T-helper 2 cell treated with Interferon-gamma antibody and Interleukin-4, amounts not matched to agents 5 μg/mL and 100 μg/mL, for 36 hours (primary cell): ENCODE results near the gene DBNDD1.
"Not testable (repeated sequence)": the region's sequence is repeated elsewhere in the genome, so short reads cannot be mapped to it uniquely, and the experiment has no call there.

Source experiments
- DNase-seq: peaks from one replicate; pipeline ENCODE4 v3.0.0; 2021; ENCODE audit warnings: low spot score
- H3K27ac Mint-ChIP-seq: one replicate; pipeline ENCODE4 v1.8.0; 2021; ENCODE audit warnings: mild to moderate bottlenecking, mixed read lengths
- H3K27me3 Mint-ChIP-seq: one replicate; pipeline ENCODE4 v1.8.0; 2021; ENCODE audit warnings: low read depth, mixed read lengths
- H3K36me3 Mint-ChIP-seq: one replicate; pipeline ENCODE4 v1.8.0; 2021; ENCODE audit warnings: low read depth, mixed read lengths
- H3K4me1 Mint-ChIP-seq: one replicate; pipeline ENCODE4 v1.8.0; 2021; ENCODE audit warnings: low read depth, mixed read lengths
- H3K4me3 Mint-ChIP-seq: one replicate; pipeline ENCODE4 v1.8.0; 2022; ENCODE audit warnings: mild to moderate bottlenecking, moderate library complexity, mixed read lengths
- H3K9me3 Mint-ChIP-seq: one replicate; pipeline ENCODE4 v1.8.0; 2021; ENCODE audit warnings: mixed read lengths

Gene DBNDD1

DNA sequence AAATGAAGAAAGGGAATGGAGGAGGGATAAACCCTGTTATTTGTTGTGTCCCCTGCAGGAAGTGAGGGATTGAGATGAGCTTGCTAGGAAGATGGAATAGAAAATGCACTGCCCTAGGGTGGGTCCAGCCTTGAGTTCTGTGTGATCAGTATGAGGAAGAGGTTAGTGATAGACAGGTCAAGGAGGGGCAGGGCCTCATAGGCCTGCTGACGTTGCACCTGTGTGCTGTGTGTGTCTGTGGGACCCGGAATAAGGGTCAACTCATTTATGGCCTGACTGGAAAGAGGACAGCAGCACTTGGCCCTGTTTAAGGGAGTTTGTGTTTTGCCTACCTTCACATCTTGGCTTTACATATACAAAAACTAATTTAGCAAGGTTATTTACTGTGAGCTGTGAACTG, 44.4 kb downstream of the DBNDD1 start:
- no peak for DNase-seq
- Mint-ChIP-seq H3K4me1 (peaks cover 26% of the 10 kb centered on the region), H3K4me3 (no peak overlapping the region), H3K27me3 (no peaks in the 10 kb centered on the region), H3K27ac (peak overlapping the region; percentile 4), H3K36me3 (peaks cover 34% of the 10 kb centered on the region), H3K9me3 (peaks cover 3% of the 10 kb centered on the region)

DNA sequence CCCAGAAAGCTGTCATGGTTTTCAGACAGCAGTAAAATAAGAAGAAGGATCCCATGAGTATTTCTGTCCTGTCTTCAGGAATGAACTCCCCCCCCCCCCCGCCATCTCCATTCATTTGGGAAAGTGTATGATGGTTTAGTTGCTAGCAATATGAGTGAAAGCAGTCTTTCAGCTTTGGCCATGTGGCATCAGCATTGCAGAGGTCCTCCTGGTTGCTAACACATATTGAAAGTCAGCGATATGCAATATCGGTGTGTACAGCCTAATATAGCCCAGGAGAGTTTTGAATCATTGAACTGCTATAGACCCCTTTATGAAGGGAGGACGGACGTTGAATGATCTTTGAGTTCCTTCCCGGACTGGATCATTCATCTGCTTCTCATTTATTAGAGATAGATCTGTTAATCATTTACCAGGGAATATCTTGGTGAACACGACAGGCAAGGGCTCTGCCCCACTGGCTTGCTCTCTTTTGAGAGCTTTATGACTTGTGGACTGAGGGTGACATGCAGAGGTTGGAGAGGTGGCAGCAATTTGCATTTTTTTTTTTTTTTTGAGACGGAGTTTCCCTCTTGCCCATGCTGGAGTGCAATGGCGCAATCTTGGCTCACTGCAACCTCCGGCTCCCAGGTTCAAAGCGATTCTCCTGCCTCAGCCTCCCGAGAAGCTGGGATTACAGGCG, 45.5 kb downstream of the DBNDD1 start:
- peaks cover 30% of the 10 kb centered on the region for H3K36me3 Mint-ChIP-seq
- DNase-seq: no peak
- H3K4me1 Mint-ChIP-seq: peaks cover 26% of the 10 kb centered on the region
- H3K27me3 Mint-ChIP-seq: no peaks in the 10 kb centered on the region
- peak overlapping the region; percentile 100 for H3K4me3 Mint-ChIP-seq
- peaks cover 3% of the 10 kb centered on the region for H3K9me3 Mint-ChIP-seq
- H3K27ac Mint-ChIP-seq: peak overlapping the region; percentile 31

DNA sequence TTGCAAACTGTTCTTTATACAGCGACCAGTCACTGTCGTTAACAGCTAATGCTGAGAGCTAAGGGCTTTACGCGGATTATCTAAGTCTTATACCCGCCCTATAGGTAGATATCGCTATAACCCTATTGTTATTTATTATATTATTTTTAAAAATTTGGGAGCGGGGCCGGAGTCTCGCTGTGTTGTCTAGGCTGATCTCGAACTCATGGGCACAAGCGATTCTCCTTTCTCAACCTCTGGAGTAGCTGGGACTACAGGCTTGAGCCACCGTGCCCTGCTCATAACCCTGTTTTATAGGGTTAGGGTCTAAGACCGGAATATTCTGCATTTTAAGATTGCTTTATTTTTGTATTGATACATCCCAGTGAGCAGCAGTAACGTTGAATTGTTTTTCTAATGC, 46.0 kb downstream of the DBNDD1 start:
- H3K4me1 Mint-ChIP-seq: peaks cover 26% of the 10 kb centered on the region
- peaks cover 30% of the 10 kb centered on the region for H3K36me3 Mint-ChIP-seq
- no peaks in the 10 kb centered on the region for H3K27me3 Mint-ChIP-seq
- peaks cover 3% of the 10 kb centered on the region for H3K9me3 Mint-ChIP-seq
- H3K27ac Mint-ChIP-seq: peak overlapping the region; percentile 99
- DNase-seq: no peak
- peak overlapping the region; percentile 100 for H3K4me3 Mint-ChIP-seq

DNA sequence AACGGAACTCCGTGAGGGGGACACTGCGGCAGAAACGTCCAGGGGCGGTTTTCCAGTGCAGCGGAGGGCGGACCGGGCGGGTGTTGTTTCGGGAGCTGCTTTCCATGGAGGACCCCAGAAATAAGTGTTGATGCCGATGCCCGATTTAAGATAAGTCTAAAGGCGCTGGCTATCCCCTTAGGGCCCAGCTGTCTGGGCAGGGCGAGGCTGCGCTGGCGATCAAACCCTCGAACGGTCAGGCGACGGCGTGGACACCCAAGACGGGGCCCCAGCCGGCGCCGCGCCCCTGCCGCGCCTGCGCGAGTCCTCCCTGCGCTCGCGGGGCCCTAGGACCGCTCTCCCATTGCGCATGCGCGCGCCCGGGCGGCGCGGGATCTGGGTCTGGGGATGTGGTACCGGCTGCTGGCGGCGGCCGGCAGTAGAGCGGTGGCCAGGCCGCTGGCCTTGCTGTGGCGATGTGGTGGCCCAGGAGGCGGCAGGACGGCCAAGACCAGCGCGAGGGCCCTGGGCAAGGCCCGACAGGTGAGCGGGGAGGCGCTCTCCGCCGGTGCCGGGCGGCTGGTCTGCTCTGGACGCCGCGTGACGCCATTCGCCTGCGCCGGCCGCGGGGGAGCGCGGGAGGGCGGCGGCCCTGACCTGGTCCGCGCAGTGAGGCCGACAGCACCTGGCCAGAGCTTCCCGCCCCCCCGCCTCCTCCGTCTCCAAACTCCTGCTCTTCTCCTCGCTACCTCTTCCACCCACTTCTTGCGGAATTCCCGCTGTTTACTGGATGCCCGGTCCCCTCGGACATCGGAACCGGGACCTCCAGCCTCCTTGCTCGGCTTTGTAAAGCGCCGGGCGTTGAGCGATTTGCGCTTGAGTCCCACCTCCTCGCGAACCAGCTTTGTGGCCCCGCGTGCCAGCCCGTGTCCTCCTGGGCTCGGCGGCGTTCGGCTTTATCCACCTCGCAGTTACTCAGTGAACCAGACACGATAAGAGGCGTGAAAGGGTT, 46.7 kb downstream of the DBNDD1 start:
- H3K27me3 Mint-ChIP-seq: no peaks in the 10 kb centered on the region
- peak overlapping the region; percentile 100 for H3K4me3 Mint-ChIP-seq
- peaks cover 25% of the 10 kb centered on the region for H3K36me3 Mint-ChIP-seq
- H3K4me1 Mint-ChIP-seq: peaks cover 26% of the 10 kb centered on the region
- peak; percentile 94 for DNase-seq
- peak overlapping the region; percentile 99 for H3K27ac Mint-ChIP-seq
- peaks cover 3% of the 10 kb centered on the region for H3K9me3 Mint-ChIP-seq

DNA sequence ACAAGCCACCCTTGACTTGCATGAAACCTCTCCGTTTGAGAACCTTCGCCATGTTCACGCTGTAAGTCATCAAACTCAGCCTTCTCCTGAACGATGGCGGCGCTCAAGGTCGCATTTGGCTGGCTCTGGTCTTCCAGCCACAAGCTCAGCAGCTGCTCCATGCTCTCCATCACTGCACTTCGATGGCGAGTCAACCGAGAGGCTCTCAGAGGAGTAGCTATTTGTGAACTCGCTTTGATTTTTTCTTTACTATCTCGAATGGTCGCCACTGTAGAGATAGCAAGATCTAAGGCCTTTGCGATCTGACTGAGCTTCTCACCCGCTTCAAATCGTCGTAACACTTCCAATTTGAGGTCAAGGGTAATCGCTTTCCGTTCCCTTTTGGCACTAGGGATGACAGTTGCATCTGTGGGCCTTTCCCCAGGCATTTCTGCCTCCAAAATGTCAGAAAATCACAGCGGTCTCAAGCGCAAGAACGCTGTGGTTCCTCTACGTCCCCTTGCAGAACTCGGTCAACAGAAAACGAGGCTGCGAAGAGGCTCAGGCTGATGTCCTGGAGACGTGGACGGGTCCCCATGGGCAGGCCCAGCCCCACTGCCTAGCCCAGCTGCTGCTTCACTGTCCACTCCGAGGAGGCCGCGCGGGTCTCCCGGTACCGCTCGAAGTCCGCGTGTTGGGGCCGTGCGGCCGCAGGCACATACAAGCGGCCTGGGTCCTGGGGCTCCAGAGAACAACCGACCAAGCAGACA, 47.6 kb downstream of the DBNDD1 start:
- no peaks in the 10 kb centered on the region for H3K27me3 Mint-ChIP-seq
- peak overlapping the region; percentile 100 for H3K4me3 Mint-ChIP-seq
- DNase-seq: no peak
- peak overlapping the region; percentile 99 for H3K27ac Mint-ChIP-seq
- peaks cover 21% of the 10 kb centered on the region for H3K36me3 Mint-ChIP-seq
- peaks cover 3% of the 10 kb centered on the region for H3K9me3 Mint-ChIP-seq
- H3K4me1 Mint-ChIP-seq: peaks cover 26% of the 10 kb centered on the region

DNA sequence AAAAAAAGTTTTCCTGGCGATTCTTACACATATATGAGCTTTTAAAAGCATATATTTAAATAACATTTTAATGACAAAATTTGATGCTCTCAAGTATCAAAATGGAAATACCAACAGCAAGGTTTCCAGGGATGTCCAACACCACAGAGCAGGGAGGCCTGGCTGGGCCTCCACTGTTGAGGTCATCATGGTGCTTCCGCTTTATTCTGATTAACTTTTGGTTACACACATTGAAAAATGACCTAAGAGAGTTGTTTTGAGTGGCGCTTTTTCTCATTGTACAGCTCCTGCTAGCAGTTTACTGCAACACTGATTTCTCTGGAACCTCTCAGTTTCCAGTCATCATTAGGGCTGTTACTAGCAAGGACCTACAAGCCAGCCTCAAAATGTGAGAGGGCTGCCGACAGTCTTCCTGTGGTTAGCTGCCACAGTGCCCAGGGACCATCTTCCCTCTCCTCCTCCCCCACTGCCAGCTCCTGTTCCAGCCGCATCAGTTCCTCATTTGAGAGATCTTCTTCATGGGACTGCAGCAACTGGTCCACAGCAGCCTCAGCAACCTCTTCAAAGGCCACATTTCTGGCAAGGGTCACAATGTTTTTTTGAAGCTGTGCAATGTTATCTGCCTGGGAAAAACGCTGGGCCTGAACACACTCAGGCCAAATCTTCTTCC, 49.4 kb downstream of the DBNDD1 start:
- Mint-ChIP-seq H3K4me3 (no peak overlapping the region), H3K9me3 (peaks cover 3% of the 10 kb centered on the region), H3K4me1 (peaks cover 26% of the 10 kb centered on the region), H3K27ac (no peak overlapping the region), H3K27me3 (no peaks in the 10 kb centered on the region), H3K36me3 (peaks cover 21% of the 10 kb centered on the region)
- no peak for DNase-seq

DNA sequence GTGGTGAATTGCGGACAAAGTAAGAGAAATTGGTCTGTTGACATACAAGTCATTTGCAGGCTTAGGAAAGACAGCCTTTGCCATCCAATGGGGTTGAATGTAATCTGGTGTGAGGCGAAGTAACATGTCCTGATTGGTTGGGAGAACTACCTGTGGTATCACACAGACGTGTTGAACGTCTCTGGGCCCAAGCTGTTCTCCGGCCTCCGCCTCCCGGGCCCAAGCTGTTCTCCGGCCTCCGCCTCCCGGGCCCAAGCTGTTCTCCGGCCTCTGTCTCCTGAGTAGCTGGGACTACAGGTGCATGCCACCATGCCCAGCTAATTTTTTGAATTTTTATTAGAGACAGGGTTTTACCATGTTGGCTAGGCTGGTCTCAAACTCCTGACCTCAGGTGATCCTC, 51.2 kb downstream of the DBNDD1 start:
- H3K27me3 Mint-ChIP-seq, DNase-seq, H3K27ac Mint-ChIP-seq, H3K4me3 Mint-ChIP-seq, H3K9me3 Mint-ChIP-seq: not testable (repeated sequence)
- peaks cover 17% of the 10 kb centered on the region for H3K36me3 Mint-ChIP-seq
- H3K4me1 Mint-ChIP-seq: peaks cover 14% of the 10 kb centered on the region

DNA sequence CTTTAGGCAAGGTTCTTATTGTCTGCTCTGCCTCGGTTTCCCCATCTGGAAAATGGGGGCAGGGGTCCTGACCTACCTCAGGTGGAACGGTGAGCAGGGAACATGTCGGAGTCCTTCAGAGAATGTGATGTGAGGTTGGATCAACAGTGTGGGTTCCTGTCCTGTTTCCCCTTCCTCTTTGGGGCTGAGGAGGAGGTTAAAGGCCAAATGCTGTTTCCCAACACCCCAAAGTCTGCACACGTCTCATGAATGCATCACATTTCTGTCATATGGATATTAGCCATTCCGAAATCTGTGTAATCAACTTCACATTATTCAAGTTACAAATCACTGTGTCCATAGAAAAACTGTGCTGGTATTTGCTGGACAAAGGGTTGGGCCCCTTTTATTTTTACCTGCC, 51.8 kb downstream of the DBNDD1 start:
- H3K4me1 Mint-ChIP-seq: peaks cover 14% of the 10 kb centered on the region
- not testable (repeated sequence) for H3K4me3 Mint-ChIP-seq

DNA sequence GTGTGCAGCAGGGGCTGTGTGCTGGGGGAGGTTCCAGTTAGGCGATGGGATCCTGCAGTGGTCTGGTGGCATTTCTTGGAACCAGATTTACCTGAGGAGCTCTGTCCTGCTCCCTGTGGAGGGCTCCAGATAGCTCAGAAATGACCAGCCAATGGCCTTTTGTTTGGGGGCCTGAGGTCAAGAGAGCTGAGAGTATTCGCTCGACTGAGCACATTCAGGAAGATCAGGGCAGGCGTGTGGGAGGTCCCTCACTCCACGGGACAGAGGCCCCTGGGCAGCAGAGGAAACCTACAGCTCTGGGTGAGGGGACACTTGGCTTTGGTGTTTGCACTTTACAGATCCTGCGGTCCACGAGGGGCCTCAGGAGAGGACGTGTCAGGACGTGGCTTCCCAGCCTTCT, 52.5 kb downstream of the DBNDD1 start:
- H3K36me3 Mint-ChIP-seq: peaks cover 16% of the 10 kb centered on the region
- no peak for DNase-seq
- H3K4me3 Mint-ChIP-seq: no peak overlapping the region
- H3K9me3 Mint-ChIP-seq: peaks cover 3% of the 10 kb centered on the region
- H3K27ac Mint-ChIP-seq: no peak overlapping the region
- H3K27me3 Mint-ChIP-seq: no peaks in the 10 kb centered on the region
- H3K4me1 Mint-ChIP-seq: peaks cover 12% of the 10 kb centered on the region

More for the DNA sequence above, 51.8 kb downstream of the DBNDD1 start:
- H3K27ac Mint-ChIP-seq, H3K9me3 Mint-ChIP-seq, DNase-seq, H3K27me3 Mint-ChIP-seq: not testable (repeated sequence)
- peaks cover 17% of the 10 kb centered on the region for H3K36me3 Mint-ChIP-seq

DNA sequence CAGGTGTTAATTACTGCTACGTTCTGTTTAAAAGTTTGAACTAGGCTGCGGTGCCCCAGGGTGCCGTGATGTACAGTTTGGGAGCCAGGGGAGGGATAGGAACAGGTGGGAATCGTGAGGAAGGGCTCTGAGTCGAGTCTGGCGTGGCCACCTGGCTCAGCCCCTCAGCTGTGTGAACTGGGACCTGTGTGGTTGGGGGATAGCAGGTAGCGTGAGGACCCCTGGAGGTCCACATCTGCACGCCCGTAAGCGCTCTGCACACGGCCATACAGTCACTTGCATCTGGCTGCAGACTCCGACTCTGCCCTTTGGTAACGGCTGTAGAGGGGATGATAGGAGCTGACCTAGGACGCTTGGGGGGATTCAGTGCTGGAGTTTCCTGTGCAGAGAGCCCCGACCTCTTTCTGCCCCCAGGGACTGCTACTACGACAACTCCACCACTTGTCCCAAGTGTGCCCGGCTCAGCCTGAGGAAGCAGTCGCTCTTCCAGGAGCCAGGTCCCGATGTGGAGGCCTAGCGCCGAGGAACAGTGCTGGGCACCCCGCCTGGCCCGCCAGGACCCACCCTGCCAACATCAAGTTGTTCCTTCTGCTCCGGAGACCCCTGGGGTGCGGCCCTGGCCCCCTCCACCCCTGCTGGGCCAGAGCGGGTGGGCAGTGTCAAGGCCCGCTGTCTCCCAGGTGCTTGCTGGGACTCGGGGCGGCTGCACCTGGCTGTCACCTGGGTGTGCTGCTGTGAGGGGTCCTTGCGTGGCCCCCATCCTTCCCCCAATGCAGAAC, 53.6 kb downstream of the DBNDD1 start:
- Mint-ChIP-seq H3K9me3 (no peaks in the 10 kb centered on the region), H3K27ac (no peak overlapping the region), H3K27me3 (no peaks in the 10 kb centered on the region), H3K4me1 (peaks cover 2% of the 10 kb centered on the region), H3K4me3 (no peak overlapping the region), H3K36me3 (peaks cover 8% of the 10 kb centered on the region)
- no peak for DNase-seq

DNA sequence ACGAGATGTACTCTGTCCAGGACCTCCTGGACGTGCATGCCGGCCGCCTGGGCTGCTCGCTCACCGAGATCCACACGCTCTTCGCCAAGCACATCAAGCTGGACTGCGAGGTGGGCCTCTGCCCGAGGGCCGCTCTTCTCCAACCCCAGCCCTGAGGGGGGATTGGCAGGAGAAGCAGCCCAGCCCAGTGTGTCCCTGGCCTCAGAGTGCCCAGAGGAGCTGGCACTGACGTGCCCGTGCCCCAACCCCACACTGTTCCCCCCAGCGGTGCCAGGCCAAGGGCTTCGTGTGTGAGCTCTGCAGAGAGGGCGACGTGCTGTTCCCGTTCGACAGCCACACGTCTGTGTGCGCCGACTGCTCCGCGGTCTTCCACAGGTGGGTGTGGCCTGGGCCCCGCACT, 55.1 kb downstream of the DBNDD1 start:
- Mint-ChIP-seq H3K36me3 (peaks cover 2% of the 10 kb centered on the region), H3K4me3 (no peak overlapping the region), H3K27me3 (no peaks in the 10 kb centered on the region), H3K27ac (no peak overlapping the region), H3K9me3 (no peaks in the 10 kb centered on the region), H3K4me1 (no peaks in the 10 kb centered on the region)
- no peak for DNase-seq

DNA sequence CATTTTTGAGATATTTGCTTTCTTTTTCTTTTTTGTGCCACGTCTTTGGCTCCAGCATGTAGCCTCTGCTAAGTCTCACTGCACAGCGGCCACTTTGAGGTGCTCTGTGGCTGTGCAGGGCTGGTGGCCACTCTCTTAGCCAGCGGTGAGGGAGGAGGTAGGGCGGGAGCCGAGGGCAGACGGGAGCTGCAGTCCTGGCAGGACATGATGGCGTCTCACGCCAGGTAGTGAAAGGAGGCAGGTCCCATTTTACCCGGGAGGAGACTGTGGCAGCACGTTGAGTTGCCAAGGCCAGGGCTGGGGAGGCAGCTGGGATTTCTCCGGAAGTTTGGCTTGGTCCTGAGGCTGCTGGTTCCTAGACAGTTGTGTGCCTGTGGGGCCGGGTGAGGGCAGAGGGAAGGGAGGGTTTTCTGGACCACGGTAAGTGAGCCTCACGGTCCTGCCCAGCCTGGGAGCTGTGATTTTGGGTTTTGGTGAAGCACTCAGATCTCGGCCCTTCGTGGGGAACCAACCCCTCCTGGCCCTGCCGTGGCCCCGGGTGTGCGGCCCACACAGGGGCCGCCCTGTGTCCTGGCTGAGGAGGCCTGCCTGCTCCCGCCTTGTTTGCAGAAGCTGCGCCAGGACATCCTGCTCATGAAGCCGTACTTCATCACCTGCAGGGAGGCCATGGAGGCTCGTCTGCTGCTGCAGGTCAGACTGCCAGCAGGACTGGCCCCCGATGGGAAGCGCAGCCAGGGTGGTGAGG, 56.3 kb downstream of the DBNDD1 start:
- Mint-ChIP-seq H3K27me3 (no peaks in the 10 kb centered on the region), H3K4me3 (no peak overlapping the region), H3K36me3 (no peaks in the 10 kb centered on the region), H3K4me1 (no peaks in the 10 kb centered on the region), H3K9me3 (no peaks in the 10 kb centered on the region), H3K27ac (no peak overlapping the region)
- DNase-seq: no peak
